ENCODE measurements around the gene POLR2A.

POLR2A gene

GRCh38 chr17:7508846-7509245, 24.7 kb downstream of the POLR2A start:
- no peak for DNase-seq

GRCh38 chr17:7509937-7510336, 25.8 kb downstream of the POLR2A start:
- no peak for DNase-seq

- no peak for DNase-seq
These were observed 26.9 kb downstream of the POLR2A start for GRCh38 chr17:7511108-7511507.

- DNase-seq = no peak
These were observed 27.9 kb downstream of the POLR2A start for GRCh38 chr17:7512105-7512504.

GRCh38 chr17:7512824-7513540, 28.8 kb downstream of the POLR2A start:
- no peak for DNase-seq

GRCh38 chr17:7513850-7514419, 29.8 kb downstream of the POLR2A start:
- no peak for DNase-seq

GRCh38 chr17:7515911-7516610, 31.9 kb downstream of the POLR2A start:
- no peak for DNase-seq

DNA sequence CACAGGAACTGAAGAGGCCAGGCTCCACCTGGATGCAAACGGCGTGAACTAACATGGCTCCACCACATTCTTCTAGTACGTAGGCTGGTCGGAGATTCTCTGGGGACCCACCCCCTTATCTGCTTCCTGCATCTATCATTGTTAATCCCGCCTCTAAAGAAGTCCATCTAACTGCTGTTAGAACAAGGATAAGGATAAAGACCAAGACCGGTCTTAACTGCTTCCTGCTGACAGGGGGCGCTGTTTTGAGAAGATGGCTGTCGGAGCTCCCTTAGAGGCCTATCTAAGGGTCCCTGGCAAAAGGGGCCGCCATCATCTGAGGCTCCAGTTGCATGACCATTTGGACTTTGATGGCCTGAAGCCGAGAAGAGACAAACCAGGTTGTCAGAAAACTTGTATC, 38.9 kb downstream of the POLR2A start:
- peak; percentile 19 for DNase-seq

- no peak for DNase-seq
These were observed 44.7 kb downstream of the POLR2A start for GRCh38 chr17:7528842-7529241.

DNA sequence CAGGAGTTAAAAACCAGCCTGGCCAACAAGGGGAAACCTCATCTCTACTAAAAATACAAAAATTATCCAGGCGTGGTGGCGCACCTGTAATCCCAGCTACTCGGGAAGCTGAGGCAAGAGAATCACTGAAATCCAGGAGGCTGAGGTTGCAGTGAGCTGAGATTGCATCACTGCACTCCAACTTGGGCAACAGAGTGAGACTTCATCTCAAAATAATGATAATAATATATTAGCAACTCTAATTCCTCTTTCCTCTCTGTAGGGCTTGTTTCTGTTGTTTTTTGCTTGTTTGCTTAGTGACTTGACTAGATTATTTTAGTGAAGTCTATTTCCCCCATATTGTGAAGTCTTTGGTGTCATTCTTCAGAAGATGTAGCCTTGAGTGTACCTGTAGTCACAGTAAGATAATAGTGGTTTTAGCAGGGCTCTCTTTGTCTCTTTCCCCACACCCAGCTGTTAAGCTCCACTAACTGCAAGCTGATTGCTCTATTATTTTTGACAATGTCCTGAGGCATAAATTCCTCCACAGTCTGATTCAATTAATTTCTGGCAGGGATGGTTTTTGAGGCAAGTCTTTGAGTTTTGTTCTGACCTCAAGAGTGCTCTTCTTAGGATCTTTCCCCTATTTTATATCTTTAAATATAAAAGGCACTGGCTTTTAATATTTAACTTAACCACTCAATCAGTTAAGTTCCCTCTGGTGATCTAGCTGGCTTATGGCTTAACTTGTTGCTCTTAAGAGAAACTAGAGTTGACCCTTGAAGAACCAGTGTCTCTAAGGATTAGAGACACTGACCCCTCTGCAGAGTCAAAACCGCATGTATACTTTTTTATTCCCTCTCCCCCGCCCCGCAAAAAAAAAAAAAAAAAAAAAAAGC, 46.1 kb downstream of the POLR2A start:
- DNase-seq = no peak

DNA sequence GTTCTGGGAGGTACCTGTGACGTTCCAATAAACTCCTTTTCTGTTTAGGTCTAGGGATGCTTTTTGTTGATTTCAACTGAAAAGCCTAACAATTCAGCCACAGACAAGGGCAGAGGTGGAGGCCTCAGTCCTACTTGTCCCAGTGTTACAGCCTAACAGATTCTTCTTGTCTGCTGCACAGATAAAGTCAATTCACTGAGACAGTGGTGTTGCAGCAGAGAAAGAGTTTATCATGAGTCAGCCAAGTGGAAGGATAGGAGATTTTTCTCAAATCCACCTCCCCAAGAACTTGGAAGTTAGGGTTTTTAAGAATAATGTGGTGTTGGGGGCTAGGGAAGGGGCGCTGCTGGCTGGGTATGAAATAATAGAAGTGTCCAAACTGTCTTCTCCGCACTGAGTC, 53.9 kb downstream of the POLR2A start:
- no peak for DNase-seq

DNA sequence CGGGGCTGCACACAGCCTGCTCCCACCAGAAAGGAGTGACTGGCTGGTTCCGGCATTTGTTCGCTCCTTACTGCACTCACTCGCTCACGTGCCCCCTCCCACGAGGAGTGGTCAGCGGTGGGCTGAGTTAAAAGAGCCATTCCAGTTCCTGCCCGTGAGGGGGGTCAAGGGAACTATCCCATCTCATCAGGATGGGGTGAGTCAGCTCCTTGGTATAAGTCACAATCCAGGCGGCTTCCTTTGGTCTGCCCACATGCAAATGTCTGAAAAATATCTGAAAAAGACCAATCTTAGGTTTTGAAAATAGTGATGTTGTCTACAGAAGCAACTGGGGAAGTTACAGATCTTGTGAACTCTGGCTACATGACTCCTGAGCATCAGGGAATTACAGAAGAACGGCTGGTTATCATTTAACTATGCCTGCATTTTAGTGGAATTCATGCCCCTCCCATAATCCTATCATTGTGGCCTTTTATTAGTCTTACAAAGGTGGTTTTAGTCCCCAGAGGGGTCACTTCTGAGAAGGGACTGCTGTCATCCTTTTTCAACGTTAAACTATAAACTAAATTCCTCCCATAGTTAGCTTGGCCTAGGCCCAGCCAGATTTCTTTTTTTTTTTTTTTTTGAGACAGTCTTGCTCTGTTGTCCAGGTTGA, 54.9 kb downstream of the POLR2A start:
- no peak for DNase-seq

DNA sequence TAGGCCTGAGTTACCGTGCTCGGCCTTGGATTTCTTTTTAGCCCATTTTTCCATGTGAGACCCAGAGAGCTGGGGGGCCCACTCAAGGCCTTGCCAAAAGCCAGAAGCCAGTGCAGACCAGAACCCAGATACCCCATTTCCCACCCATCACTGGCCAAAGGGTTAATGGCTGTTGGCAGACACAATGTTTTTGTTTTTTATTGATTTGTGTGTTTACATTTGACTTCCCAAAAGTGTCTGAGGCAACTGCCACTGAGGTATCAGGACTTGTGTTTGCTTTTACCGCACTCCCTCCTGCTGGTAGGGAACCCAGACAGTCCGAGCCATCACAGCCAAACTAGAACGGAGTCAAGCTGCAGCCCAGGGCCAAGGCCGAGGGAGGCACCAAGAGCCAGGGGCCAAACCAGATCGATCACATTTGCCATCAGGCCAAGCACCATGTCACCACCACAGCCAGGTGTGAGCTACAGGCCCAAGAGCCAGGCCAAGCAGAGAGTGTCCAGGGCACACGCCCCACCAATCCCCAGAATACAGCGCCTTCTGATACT, 57.0 kb downstream of the POLR2A start:
- DNase-seq = no peak

DNA sequence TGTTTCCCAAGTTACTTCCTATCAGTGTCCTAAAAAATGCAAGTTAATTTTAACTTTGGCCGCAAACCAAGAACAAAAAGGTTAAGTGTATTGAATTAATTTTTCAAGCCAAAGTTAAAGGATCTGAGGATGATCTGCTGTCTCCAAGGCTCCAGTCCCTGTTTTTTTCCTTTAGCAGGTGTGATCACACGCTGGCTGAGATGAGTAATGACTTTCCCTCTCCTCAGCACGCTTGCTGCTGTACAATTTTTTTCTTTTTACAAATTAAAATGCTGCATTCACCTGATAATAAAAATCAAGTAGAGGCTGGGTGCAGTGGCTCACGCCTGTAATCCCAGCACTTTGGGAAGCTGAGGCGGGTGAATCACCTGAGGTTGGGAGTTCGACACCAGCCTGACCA, 60.7 kb downstream of the POLR2A start:
- no peak for DNase-seq

DNA sequence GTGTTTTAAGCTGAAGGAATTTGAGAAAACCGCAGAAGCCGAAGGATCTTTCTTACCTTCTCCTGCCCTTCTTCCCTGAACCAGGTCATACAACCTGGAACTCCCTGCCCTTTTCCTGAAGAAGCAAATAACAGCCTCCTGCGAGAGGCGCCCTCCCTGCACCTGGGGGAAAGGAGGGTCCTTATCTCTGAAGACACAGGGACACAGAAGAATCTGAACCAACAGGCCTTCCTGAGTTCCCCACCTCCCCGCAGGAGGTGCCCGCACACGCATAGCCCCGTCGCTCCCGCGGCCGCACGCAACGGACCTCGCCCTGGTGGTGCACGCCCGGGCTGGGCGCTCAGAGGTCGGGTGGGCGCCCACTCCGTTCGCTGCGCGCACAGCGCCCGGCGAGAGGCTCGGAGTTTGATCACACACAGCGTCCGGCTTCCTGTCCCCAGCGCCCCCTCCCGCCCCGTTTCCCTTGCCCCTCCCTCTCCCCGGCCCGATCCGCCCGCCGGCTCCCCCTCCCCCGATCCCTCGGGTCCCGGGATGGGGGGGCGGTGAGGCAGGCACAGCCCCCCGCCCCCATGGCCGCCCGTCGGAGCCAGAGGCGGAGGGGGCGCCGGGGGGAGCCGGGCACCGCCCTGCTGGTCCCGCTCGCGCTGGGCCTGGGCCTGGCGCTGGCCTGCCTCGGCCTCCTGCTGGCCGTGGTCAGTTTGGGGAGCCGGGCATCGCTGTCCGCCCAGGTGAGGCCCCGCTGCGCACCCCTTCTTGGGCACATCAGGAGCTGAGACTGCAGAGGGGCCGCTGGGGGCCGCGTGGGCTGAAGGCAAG, 64.6 kb downstream of the POLR2A start, which contains the start of gene TNFSF12:
TNFSF12 (plus strand) TSS at position 474 of the 816 bp plus-strand sequence; CDS start at position 570, 96 bp downstream.
- no peak for DNase-seq

Measured in OCI-M1 (cell line).